Keratinocyte (primary cell): ENCODE data around the gene PCIF1. TPM values are rescaled to one million over a fixed set of nuclear protein-coding genes. Genes with fewer than 3 reads are reported as not detected.

ENCODE experiments used
- DNase-seq: peaks from one replicate; pipeline ENCODE4 v3.0.0-alpha.2; 2011; ENCODE audit warnings: low read depth, missing footprints, low spot score
- FAIRE-seq: peaks from 2 replicates; lab custom pipeline; 2011; peaks lifted over from hg19 to GRCh38; lab: Jason Lieb, UNC
- H2AFZ ChIP-seq: 2 replicates; pipeline ENCODE4 v1.6.0; 2012; ENCODE audit warnings: low read length, control low read depth, inconsistent platforms; ENCODE audit not compliant: control insufficient read depth
- H3K27ac ChIP-seq: 2 replicates; pipeline ENCODE4 v1.5.1; 2011; ENCODE audit warnings: low read length; ENCODE audit not compliant: control insufficient read depth, insufficient read depth
- H3K27me3 ChIP-seq: 3 replicates; pipeline ENCODE4 v1.6.0; 2011; ENCODE audit warnings: low read length; ENCODE audit not compliant: control insufficient read depth, insufficient read depth; ENCODE audit errors: extremely low read depth
- H3K36me3 ChIP-seq, 2 experiments: 2 replicates in 1 of 2; 3 replicates in 1 of 2; pipeline ENCODE4 v1.5.1; 2011; ENCODE audit warnings: low read length in 2 of 2, mild to moderate bottlenecking in 1 of 2; ENCODE audit not compliant: control insufficient read depth in 2 of 2, insufficient read depth in 2 of 2; ENCODE audit errors: extremely low read depth in 1 of 2
- H3K4me1 ChIP-seq: 3 replicates; pipeline ENCODE4 v1.5.1; 2011; ENCODE audit warnings: low read length; ENCODE audit not compliant: control insufficient read depth, insufficient read depth; ENCODE audit errors: extremely low read depth
- H3K4me2 ChIP-seq: 3 replicates; pipeline ENCODE4 v1.6.0; 2011; ENCODE audit warnings: low read depth, low read length; ENCODE audit not compliant: control insufficient read depth, insufficient read depth; ENCODE audit errors: extremely low read depth
- H3K4me3 ChIP-seq, 3 experiments: fragments of 200-600 bp in 1 of 3; sonication (generic) in 1 of 3; 2 replicates in 2 of 3; 3 replicates in 1 of 3; pipeline ENCODE4 v1.5.1; 2011 to 2016; ENCODE audit warnings: low read length in 3 of 3, mild to moderate bottlenecking in 3 of 3, control low read depth in 2 of 3, inconsistent platforms in 1 of 3, low read depth in 1 of 3, mixed read lengths in 1 of 3, mixed run types in 1 of 3, moderate library complexity in 1 of 3; ENCODE audit not compliant: control insufficient read depth in 2 of 3, insufficient read depth in 2 of 3; ENCODE audit errors: extremely low read depth in 1 of 3
- H3K79me2 ChIP-seq: 2 replicates; pipeline ENCODE4 v1.6.0; 2012; ENCODE audit warnings: low read length; ENCODE audit not compliant: control insufficient read depth, insufficient read depth
- H3K9ac ChIP-seq: 3 replicates; pipeline ENCODE4 v1.6.0; 2011; ENCODE audit warnings: low read length; ENCODE audit not compliant: control insufficient read depth, insufficient read depth; ENCODE audit errors: extremely low read depth
- H3K9me1 ChIP-seq: 3 replicates; pipeline ENCODE4 v1.6.0; 2011; ENCODE audit warnings: low read length; ENCODE audit not compliant: control insufficient read depth, insufficient read depth; ENCODE audit errors: extremely low read depth
- H3K9me3 ChIP-seq: 2 replicates; pipeline ENCODE4 v1.5.1; 2012; ENCODE audit warnings: low read depth, low read length; ENCODE audit not compliant: control insufficient read depth
- H4K20me1 ChIP-seq: 3 replicates; pipeline ENCODE4 v1.6.0; 2011; ENCODE audit warnings: low read length; ENCODE audit not compliant: control insufficient read depth, insufficient read depth; ENCODE audit errors: extremely low read depth
- CTCF ChIP-seq, 3 experiments: IDR thresholded peaks in 1 of 3; conservative IDR thresholded peaks in 1 of 3; optimal IDR thresholded peaks in 1 of 3; 2 replicates in 2 of 3; 3 replicates in 1 of 3; pipeline versions ENCODE3 to v1.5.1; 2011; ENCODE audit warnings: low read length in 3 of 3, mild to moderate bottlenecking in 3 of 3, moderate library complexity in 2 of 3, control low read depth in 1 of 3, inconsistent platforms in 1 of 3; ENCODE audit not compliant: insufficient read depth in 2 of 3; ENCODE audit errors: extremely low read depth in 1 of 3
- EZH2 ChIP-seq: IDR thresholded peaks from one replicate; pipeline ENCODE4 v1.6.1; 2012; ENCODE audit warnings: inconsistent platforms, mild to moderate bottlenecking, low read length, moderate library complexity
- dilution Hi-C: fragments of 300-500 bp; cut with MboI; formaldehyde crosslinking; loops from one replicate; pipeline ENCODE4 v1.7.0; 2020; ENCODE audit warnings: low sequenced_read_pairs; ENCODE audit not compliant: extremely low pct_ligation_motif_present
- polyA plus RNA-seq, 5 experiments: library from polyadenylated mRNA; depleted of rRNA in 3 of 5; stranded (reverse) in 3 of 5; stranded (forward) in 1 of 5; unstranded in 1 of 5; fragments of >200 nt; gene quantifications; 1 replicate in 1 of 5; 2 replicates in 3 of 5; 3 replicates in 1 of 5; pipeline versions ENCODE4 v1.2.1 to v1.2.3, GENCODE V29; 2011 to 2012; ENCODE audit warnings: missing spikeins in 2 of 5, low read depth in 1 of 5, low replicate concordance in 1 of 5

Gene PCIF1
- polyA plus RNA-seq, 1 donor (not counting 4 experiments of a cell fraction or from before 2014, with no cell fraction given) = 7.0 TPM

- peaks cover 16% of the 10 kb centered on the region for H3K4me1 ChIP-seq
- H3K9ac ChIP-seq = no peak overlapping the region
- DNase-seq (no peak), FAIRE-seq (no peak)
- no peaks in the 10 kb centered on the region for H3K79me2 ChIP-seq
- H3K4me3 ChIP-seq = no peak overlapping the region
- TF ChIP-seq EZH2 = no peak
- TF ChIP-seq CTCF (optimal IDR thresholded peaks at IDR 0.05 in 1 of 3, IDR thresholded peaks at IDR 0.05 in 1 of 3, conservative IDR thresholded peaks at IDR 0.05 in 1 of 3; ENCODE audit: extremely low read depth in 1 of 3, insufficient read depth in 2 of 3, low read length in 3 of 3) = no peak
- H2AFZ ChIP-seq = no peak overlapping the region
- H3K4me2 ChIP-seq = no peak overlapping the region
- H3K27ac ChIP-seq = no peak overlapping the region
- H3K27me3 ChIP-seq = no peaks in the 10 kb centered on the region
- no peaks in the 10 kb centered on the region for H4K20me1 ChIP-seq
- peaks cover 53 to 57% of the 10 kb centered on the region in 2 experiments for H3K36me3 ChIP-seq
- H3K9me1 ChIP-seq = no peaks in the 10 kb centered on the region
- H3K9me3 ChIP-seq = no peaks in the 10 kb centered on the region
- dilution Hi-C loops = no loop called here
Observed at GRCh38 chr20:45945678-45946148, 11.2 kb downstream of the PCIF1 start.

DNA sequence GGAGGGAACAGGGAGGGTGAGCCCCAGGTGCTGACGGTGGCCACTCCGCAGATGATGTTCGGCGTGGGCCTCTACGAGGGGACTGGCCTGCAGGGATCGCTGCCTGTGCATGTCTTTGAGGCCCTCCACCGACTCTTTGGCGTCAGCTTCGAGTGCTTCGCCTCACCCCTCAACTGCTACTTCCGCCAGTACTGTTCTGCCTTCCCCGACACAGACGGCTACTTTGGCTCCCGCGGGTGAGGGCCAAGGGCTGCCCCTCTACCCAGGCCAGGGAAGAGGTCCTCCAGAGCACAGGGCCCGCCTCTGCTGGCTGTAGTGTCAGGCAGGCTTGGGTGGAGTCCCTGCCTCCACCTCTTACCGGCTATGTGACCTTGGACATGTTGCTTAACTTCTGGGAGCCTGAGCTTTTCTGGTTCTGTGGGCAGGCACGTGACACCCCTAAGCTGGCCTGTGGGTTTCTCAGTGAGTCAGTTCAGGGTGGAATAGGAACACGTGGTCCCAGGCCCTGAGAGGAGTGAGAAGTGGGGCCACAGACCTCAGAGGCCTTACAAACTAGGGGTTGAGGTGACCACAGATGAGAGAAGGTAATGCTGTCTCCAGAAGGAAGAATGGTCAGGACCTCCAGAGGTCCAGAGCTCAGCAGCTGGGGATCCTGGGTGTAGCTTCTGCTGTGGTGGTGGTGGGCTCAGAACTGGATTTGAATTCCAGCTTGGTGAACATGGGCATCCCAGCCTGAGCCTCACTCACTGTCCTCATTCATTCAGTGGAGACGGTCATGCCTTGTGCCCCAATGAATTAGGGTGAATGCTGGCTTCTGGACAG, 11.9 kb downstream of the PCIF1 start:
- DNase-seq = no peak
- no peak for TF ChIP-seq CTCF (optimal IDR thresholded peaks at IDR 0.05 in 1 of 3, IDR thresholded peaks at IDR 0.05 in 1 of 3, conservative IDR thresholded peaks at IDR 0.05 in 1 of 3; ENCODE audit: extremely low read depth in 1 of 3, insufficient read depth in 2 of 3, low read length in 3 of 3)
- no peak for TF ChIP-seq EZH2

More for the DNA sequence above, 11.9 kb downstream of the PCIF1 start:
- Histone ChIP-seq H3K4me2 (no peak overlapping the region), H3K9me3 (no peaks in the 10 kb centered on the region), H3K4me1 (peaks cover 16% of the 10 kb centered on the region), H3K79me2 (no peaks in the 10 kb centered on the region), H3K36me3 (peaks cover 49 to 57% of the 10 kb centered on the region in 2 experiments), H3K9me1 (no peaks in the 10 kb centered on the region), H2AFZ (no peak overlapping the region), H3K27ac (no peak overlapping the region), H3K9ac (no peak overlapping the region), H3K4me3 (no peak overlapping the region), H3K27me3 (no peaks in the 10 kb centered on the region), H4K20me1 (no peaks in the 10 kb centered on the region)
- no peak for FAIRE-seq
- dilution Hi-C loops = no loop called here
